GM19452 (cell line): ENCODE data around the gene BTBD19.
A peak's percentile ranks its signal among the peaks of the same experiment; 100 is the strongest.
"Not testable (repeated sequence)": the region's sequence is repeated elsewhere in the genome, so short reads cannot be mapped to it uniquely, and the experiment has no call there.

Experiments used
- ATAC-seq: cut with Tn5 transposase; IDR thresholded peaks from one replicate; pipeline ENCODE4 v1.9.1; 2021; ENCODE audit not compliant: unreplicated experiment

The BTBD19 gene

DNA sequence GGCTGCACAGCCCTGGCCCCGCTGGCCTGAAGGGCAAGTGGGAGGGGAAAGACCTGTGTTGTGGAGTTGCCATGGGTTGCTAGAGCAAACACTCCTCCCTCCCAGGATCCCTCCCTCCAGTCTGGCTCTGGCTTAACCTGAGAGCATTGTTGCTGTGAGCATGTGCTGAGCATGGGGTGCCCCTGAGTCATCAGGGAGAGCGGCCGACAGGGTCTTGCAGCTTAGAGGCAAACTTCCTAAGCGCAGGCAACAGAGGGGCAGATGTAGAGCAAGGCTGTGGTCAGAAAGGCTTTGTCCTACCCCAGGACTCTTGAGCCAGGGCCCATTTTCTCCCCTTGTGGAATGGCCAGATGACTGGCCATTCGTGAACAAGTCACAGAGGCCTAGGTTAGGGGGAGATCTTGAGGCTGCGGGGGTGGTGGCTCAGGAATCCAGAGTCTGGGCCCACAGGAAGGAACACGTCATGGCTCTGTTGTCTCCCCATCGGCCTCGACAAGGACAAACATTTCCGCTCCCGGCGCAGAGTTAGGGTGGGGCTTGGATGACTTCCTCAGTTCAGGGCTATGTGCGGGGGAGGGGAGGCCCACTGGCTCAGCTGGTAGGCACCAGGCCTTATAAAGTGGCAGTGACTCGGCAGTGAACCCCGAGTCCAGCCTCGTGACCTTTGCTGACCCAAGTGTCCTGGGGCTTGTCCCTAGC, 810 bp upstream of the BTBD19 start:
- ATAC-seq: peak; percentile 38

DNA sequence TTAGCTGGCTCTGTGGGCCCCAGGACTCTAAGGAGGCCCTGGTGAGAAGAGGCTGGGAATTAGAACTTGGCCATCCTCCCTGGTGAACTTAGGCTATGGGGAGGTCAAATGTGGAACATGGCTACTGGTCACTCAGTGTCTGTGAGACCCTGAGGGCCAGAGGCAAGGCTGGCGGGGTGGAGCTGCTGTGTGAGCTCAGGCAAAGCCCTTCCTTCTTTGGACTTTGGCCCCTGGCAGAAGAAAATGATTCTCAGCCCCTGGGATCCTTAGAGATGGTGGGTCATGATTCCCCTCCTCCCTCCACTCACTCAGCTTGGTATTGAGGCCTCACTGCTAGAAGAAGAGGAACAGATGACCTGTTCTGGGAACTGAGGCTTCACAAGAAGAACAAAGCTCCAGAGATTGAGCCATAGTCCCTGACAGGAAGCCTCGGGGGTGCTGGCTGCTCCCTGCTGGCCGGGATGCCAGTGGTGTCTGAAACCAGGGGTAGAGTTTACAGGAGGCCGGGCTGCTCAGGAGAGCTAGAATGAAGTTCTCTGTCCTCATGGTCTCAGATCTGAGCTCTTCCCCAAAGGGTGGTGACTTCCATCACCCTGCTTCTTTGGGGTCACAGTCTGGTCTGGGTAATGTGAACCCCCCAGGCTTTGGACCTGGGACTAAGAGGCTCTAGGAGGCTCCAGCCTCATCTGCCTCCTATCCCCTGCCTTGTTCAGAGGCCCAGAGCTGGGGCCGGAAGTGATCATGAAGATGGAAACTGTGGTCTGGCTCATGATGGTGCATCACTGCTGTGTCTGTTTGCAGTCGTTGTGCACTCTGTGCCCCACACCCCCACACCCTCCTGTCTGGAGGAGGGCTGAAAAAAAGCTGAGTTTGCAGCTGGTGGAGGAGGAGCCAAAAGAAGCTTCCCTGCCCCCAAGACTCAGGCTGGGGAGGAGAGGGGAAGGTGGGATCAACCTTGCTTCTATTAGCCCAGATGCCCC, 905 bp downstream of the BTBD19 start:
- ATAC-seq: peak; percentile 45

DNA sequence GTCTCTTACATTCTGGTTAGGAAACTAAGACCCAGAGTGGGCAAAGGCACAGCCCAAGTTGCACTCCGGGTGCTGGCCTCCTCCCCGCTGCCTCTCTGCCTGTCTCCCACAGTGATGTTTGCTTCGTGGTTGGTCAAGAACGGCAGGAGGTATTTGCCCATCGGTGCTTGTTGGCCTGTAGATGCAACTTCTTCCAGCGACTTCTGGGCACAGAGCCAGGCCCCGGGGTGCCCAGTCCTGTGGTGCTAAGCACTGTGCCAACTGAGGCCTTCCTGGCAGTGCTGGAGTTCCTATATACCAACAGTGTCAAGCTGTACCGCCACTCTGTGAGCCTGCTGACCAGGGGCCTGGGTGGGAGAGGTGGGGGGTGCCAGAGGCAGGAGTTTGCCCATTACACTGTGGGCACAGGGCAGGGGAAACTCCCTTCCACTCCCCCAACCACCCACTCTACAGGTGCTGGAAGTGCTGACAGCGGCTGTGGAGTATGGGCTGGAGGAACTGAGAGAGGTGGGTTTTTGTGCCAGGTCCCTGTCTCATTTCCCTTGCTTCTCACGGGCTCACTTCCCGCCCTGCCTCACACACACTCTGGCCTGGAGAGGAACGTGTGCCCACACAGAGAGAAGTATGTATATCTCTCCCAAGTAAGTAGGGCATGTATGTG, 1.9 kb downstream of the BTBD19 start:
- no peak for ATAC-seq

DNA sequence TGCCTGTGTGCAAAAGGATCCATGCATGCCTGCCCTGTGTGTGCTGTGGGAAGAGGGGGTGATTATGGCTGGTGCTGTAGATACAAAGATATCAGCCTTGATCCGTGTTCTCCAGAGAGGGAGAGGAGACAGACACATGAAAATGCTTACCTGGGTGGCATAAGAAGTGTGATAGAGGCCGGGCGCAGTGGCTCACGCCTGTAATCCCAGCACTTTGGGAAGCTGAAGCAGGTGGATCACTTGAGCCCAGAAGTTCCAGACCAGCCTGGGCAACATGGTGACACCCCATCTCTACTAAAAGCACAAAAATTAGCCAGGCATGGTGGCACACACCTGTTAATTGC, 2.4 kb downstream of the BTBD19 start:
- not testable (repeated sequence) for ATAC-seq

DNA sequence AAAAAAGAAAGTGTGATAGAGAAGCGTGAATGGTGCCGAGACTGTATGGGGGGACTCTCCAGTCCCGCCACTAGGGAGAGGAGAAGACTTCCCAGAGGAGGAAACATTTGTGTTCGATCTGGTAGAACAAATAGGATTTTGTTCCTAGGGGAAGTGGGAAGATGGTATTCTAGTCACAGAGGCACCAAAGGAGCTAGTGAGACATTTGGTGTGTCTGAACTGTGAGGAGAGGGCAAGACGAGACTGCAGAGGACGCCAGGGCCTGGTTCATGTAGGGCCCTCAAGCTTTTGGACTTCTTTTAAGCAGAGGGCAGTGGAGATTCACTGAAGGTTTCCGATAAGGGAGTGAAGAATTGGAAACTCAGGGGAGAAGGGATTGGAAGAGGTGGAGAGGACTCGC, 2.9 kb downstream of the BTBD19 start:
- no peak for ATAC-seq

DNA sequence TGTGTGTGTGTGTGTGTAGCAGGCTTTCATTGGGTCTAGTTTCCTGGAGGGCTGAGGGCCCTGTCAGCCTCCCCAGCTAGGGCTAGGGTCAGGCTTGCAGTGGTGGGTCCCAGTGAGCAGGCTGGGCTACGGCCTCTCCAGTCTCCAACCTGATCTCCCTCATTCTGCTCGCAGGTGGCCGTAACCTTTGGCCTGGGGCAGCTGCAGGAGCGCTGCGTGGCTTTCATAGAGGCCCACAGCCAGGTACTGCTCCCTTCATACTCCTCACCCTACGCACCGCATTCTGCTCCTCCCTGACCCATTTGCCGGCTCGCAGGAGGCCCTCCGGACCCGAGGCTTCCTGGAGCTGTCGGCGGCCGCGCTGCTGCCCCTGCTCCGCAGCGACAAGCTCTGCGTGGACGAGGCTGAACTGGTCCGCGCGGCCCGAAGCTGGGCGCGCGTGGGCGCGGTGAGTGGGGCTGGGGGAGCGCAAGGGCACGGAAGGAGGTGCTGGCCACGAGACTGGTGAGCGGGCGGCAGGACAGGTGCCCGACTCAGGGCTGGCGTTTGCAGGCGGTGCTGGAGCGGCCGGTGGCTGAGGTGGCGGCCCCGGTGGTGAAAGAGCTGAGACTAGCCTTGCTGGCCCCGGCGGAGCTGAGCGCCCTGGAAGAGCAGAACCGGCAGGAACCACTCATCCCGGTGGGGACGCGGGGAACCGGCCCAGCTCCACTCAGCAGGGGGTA, 4.7 kb downstream of the BTBD19 start:
- no peak for ATAC-seq

DNA sequence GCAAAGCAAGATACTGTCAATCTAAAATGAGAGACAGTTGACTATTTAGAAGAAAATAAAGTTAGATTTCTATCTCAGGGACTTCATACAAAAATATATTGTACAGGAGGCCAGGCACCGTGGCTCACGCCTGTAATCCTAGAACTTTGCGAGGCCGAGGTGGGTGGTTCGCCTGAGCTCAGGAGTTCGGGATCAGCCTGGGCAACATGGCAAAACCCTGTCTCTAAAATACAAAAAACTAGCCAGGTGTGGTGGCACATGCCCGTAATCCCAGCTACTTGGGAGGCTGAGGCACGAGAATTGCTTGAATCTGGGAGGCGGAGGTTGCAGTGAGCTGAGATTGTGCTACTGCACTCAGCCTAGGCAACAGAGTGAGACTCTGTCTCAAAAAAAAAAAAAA, 7.6 kb downstream of the BTBD19 start:
- not testable (repeated sequence) for ATAC-seq

DNA sequence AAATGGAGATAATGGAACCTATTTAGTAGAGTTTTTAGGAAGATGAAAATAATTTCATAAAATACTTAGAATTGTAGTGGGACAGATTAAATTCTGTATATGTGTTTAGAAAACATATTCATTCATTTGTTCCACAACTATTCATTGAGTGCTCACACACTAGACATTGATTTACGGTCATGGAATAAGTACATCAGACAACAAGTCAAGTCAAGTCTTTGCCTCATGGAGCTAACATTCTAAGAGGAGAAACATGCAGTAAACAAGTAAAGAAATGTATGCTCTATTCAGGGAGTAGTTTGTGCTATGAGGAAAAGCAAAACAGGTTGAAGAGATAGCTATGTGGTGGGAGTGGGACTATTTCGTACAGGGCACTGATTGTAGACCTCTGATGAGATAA, 9.0 kb downstream of the BTBD19 start:
- ATAC-seq: no peak

DNA sequence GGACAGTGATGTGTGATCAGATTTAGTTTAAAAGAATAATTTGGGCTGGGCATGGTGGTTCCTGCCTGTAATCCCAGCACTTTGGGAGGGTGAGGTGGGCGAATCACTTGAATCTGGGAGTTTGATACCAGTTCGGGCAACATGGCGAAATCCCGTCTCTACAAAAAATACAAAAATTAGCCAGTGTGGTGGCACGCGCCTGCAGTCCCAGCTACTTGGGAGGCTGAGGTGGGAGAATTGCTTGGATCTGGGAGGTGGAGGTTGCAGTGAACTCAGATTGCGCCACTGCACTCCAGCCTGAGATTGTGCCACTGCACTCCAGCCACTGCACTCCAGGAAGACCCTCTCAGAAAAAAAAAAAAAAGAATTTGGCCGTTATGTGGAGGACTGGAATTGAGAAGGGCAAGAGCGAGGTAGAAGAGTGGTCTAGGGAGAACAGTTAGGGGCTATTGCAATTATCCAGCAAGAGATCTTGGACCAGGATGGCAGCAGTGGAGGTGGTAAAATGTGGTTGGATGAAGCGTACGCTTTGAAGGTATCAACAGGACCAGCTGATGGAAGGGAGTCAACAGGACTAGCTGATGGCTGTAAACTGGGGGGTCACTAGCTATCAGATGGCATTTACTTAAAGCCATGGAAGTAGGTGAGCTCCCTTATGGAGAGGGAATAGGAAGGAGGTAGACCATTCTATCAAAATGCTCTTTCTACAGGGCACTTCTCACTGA, 9.6 kb downstream of the BTBD19 start:
- no peak for ATAC-seq

DNA sequence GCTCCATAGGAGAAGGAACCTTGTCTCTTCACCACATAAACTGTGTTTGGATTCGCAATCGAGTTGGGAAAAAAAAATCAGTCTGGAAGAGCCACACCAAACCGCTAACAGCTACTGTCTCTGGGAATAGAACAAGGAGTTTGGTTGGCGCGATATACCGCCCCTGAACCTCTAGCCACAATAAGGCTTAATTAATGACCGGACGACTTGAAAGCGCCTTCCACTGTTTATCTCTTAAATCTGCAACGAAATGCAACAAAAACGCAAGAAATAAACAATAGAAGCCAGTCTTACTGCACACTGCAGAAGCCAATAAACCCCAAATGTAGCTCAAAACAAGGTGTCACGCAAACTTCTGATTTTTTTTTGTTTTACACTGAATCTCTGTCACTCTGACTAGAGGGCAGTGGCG, 10.9 kb downstream of the BTBD19 start:
- no peak for ATAC-seq

DNA sequence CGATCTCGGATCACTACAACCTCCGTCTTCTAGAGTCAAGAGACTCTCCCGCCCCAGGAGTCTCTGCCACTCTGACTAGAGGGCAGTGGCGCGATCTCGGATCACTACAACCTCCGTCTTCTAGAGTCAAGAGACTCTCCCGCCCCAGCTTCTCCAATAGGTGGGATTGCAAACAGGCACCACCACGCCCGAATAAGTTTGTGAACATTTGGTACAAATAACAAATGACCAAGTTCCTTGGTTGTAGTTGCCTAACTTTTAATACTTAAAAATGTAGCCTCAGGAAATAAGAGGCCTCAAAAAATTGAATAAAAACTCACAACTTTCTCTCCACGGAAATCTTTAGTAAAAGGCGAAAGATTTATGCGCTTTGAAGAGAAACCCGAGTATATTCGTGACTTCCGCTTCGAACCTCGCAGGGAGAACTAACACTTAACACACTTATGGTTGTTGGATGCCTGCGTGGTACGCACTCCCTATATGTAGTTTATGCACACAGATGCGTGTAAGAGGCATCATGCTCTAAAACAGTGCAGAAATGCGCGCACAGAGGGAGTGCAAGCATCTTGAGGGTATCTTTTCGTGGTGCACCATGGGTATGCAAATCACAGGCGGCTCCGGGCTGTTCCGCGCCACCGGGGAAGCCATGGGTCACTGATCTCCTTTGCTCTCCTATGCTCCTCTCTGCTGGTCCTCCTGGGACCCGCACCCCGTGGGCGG, 11.4 kb downstream of the BTBD19 start:
- peak; percentile 80 for ATAC-seq

DNA sequence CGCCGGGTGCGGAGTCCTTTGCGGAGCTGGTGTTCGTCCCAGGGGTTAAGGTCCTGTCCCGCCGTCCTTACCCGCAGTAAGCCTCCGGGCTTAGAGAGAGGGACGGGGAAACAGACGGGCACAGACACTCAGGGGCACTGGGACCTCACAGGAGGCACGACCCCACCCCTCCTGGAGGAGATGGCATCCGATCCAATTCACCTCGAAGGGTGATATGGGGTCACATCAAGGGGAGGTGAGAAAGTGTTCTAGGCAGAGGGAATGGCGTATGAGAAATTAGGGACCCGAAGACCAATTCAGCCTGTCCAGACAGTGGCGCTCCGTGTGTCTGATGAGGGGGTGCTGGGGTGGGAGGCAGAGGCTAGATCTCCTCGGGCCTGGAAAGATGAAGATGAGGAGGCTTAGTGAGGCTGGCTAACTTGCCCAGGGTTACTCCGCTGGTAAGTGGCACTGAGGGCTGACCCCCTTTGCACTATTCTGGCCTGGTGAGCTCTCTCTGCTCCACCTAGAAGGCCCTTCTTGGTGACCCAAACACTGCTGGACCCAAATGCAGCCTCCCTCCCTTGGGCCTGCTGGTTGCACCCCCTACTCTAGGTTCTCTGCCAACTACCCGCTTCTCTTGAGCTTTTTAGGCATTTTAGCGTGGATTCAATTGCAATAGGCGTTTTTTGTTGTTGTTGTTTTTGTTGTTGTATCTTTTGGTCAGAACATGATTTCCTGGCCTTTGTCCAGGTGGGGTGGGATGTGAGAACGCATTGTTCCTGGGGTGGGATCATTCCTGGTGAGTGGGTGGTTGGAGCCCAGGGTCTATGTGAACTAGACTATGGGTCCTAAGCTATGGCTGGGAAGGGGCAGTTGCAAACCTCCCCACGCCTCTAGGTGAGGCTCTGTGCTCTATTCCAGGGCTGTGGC, 12.3 kb downstream of the BTBD19 start:
- no peak for ATAC-seq

DNA sequence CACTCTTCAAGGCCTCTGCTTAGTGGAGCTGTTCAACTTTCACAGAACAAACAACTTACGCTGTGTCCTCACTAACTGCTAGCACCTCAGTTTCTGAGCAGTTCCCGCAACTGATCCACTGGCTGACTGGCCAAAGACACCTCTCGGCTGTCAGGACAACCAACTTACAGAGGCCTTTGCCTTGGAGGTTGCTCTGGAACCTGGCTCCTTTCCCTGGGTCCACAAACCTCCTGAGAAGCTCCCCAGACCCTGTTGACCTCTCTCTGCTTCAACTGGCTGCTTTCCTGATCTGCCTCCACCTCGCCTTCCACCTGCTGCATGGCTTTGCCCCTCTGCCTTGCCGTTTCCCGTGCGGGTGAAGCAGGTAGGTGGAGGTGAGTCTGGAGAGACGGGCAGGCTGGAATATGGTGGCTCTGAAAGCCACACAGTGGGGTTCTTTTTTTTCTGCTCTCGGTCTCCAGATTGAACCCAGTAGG, 13.0 kb downstream of the BTBD19 start:
- ATAC-seq: no peak

DNA sequence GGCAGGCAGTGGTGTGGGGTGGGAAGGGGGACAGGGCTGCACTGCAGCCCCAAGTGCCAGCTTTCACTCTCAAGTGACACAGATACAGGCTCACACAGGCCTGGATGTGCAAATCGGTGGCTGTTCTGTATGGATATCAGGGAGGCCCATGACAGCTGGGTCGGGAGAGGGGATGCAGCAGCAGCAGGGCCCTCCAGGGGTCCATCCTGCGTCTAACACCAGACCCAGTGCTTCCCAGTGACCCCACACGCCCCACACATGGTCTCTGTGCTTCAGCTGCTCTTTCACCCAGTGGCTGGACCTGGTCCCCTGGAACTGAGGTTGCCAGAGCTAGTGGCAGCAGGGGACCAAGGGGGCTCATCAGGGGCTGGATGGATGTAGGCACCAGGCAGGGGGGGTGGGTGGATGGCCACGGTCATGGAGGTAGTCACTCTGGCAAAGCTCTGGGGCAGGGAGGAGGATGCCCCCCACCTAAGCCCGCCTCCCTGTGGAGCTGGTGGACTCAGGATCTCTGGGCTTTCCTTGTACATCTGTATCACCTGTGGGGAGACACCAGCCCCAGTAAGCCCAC, 13.9 kb downstream of the BTBD19 start:
- no peak for ATAC-seq

DNA sequence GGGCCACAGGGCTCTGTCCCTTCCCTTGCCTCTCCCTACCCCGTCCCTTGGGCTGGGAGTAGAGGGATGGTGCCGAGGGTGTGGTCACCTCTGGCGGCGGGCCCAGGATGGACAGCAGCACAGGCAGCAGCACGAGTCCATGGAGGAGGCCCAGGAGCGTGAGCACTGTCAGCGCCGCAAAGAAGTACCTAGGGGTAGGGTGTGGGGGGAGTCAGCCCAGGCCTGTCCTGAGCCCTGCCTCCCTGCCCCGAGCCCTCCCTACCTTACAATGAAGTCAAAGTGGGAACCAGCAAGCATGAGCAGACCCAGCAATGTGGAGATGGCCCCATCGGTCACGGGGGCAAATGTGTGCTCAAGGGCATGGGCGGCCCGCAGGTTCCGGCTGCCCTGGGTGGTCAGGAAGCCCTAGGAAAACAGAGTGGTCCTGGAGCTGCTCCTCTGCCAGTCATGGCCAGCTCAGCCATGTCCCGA, 14.7 kb downstream of the BTBD19 start:
- ATAC-seq: no peak

DNA sequence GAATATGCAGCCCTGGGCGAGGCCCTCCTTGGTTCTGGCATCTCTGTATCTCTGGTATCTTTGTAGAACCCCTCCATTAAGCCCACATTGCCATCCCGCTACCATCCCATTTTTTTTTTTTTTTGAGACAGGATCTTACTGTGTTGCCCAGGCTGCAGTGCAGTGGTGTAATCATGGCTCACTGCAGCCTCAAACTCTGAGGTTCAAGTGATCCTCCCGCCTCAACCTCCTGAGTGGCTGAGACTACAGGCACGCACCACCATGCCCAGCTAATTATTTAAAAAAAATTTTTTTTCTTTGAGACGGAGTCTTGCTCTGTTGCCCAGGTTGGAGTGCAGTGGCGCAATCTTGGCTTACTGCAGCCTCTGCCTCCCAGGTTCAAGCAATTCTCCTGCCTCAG, 16.1 kb downstream of the BTBD19 start:
- not testable (repeated sequence) for ATAC-seq

DNA sequence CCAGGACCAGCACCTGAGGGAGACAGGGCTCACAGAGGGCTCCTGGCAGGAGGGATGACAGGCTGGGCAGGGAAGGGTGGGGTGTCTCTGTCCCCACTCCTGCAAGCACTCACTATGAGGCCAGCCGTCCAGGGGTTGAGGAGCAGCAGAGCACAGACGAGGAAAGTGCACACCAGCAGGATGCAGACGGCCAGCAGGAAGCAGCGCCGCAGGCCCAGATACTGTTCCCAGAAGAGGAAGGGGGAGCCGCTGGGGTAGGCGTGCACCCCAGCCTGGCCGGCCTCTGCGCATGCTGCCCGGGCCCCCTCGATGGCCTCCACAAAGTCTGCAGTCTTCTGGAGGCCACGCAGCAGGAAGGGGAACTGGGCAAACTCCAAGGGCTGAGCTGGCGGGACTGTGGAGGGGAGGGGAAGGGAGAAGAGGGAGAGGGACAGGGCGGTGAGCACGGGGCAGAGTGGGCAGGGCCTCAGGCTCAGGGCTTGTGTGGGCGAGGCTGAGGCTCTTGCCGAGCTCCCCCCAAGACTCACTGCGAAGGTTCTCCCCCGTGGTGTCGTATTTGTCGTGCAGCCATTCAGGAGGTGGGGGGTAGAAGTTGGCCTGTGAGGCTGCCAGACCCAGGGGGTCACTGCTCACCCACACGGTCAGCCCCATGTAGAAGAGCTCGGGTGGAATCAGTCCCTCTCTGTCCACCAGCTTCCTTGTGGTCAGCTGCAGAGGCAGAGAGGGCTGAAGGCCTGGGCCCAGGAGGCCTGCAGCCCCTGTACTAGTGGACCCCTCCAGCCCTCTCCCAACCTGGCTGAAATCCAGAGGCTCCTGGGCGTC, 18.3 kb downstream of the BTBD19 start:
- no peak for ATAC-seq
